DND-41 (cell line): ENCODE data around the gene ARHGAP18.

Source experiments
- ATAC-seq: fragments of 200-7000 bp; cut with Tn5 transposase; 3 replicates; pipeline ENCODE4 v1.9.1; 2021; ENCODE audit warnings: low read depth; ENCODE audit not compliant: insufficient read depth
- DNase-seq: peaks from one replicate; pipeline ENCODE4 v3.0.0-alpha.2; 2020
- H2AFZ ChIP-seq: 2 replicates; pipeline ENCODE4 v1.6.0; 2012; ENCODE audit warnings: low read depth, low read length
- H3K27ac ChIP-seq: 2 replicates; pipeline ENCODE4 v1.5.1; 2012; ENCODE audit warnings: low read length, inconsistent platforms
- H3K27me3 ChIP-seq: fragments of 200-600 bp; sonication (generic); 2 replicates; pipeline ENCODE4 v1.6.0; 2012; ENCODE audit warnings: low read length, mild to moderate bottlenecking, inconsistent platforms; ENCODE audit not compliant: insufficient read depth, poor library complexity
- H3K36me3 ChIP-seq: 2 replicates; pipeline ENCODE4 v1.5.1; 2012; ENCODE audit warnings: low read length, inconsistent platforms; ENCODE audit not compliant: insufficient read depth
- H3K4me1 ChIP-seq: 2 replicates; pipeline ENCODE4 v1.5.1; 2012; ENCODE audit warnings: mild to moderate bottlenecking, low read length; ENCODE audit not compliant: insufficient read depth
- H3K4me2 ChIP-seq: 2 replicates; pipeline ENCODE4 v1.6.0; 2012; ENCODE audit warnings: mild to moderate bottlenecking, moderate library complexity, low read length, inconsistent platforms; ENCODE audit not compliant: insufficient read depth
- H3K4me3 ChIP-seq, 2 experiments: fragments of 200-600 bp in 1 of 2; shearing (Covaris generic) in 1 of 2; 2 replicates each; pipeline ENCODE4 v1.5.1; 2012 to 2016; ENCODE audit warnings: inconsistent platforms in 2 of 2, low read length in 2 of 2, mild to moderate bottlenecking in 2 of 2, low read depth in 1 of 2, moderate library complexity in 1 of 2
- H3K79me2 ChIP-seq: 2 replicates; pipeline ENCODE4 v1.6.0; 2012; ENCODE audit warnings: low read length, inconsistent platforms; ENCODE audit not compliant: insufficient read depth
- H3K9ac ChIP-seq: 2 replicates; pipeline ENCODE4 v1.6.0; 2012; ENCODE audit warnings: low read depth, mild to moderate bottlenecking, inconsistent platforms, low read length, moderate library complexity
- H3K9me3 ChIP-seq: 2 replicates; pipeline ENCODE4 v1.5.1; 2012; ENCODE audit warnings: low read length, moderate library complexity, mild to moderate bottlenecking, inconsistent platforms; ENCODE audit not compliant: insufficient read depth, severe bottlenecking
- H4K20me1 ChIP-seq: 2 replicates; pipeline ENCODE4 v1.6.0; 2012; ENCODE audit warnings: low read length; ENCODE audit not compliant: insufficient read depth
- EZH2 ChIP-seq: IDR thresholded peaks from 3 replicates; pipeline ENCODE4 v1.6.1; 2012; ENCODE audit warnings: borderline replicate concordance, low read depth, mild to moderate bottlenecking, moderate library complexity, low read length, inconsistent platforms; ENCODE audit not compliant: severe bottlenecking
- TF ChIP-seq, protein P1 (sequence below): IDR thresholded peaks from 2 replicates; pipeline ENCODE4 v1.5.1; 2012; ENCODE audit warnings: borderline replicate concordance, low read length, moderate library complexity, mild to moderate bottlenecking; ENCODE audit not compliant: poor library complexity, severe bottlenecking; ENCODE audit errors: extremely low read depth

Gene ARHGAP18

DNA sequence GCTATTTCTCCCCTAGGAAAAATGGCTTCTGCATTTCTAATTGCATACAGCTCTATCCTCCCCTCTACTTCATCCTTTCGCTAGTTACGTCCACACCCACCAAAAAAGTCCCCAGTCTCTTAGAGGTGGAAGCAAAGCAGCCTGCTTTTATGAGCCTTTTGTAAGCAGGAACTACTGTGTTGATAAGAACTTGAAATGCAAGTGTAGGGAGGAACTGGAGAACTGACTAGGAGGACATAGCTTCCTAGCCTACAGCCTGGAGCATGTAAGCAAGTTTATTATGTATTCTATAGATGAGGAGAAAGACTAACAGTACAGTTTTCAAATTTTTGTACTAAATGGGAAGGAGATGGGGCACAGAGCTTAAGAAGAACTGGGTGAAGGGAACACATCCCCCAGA, 10.3 kb downstream of the ARHGAP18 start:
- Histone ChIP-seq H3K4me3 (no peak overlapping the region), H3K79me2 (no peaks in the 10 kb centered on the region), H3K27me3 (no peaks in the 10 kb centered on the region), H4K20me1 (no peaks in the 10 kb centered on the region), H3K4me1 (peaks cover 14% of the 10 kb centered on the region), H3K36me3 (no peaks in the 10 kb centered on the region), H3K27ac (no peak overlapping the region), H2AFZ (no peak overlapping the region), H3K9ac (no peak overlapping the region), H3K4me2 (no peak overlapping the region), H3K9me3 (no peaks in the 10 kb centered on the region)
- ATAC-seq = no peak
- TF ChIP-seq EZH2 = no peak
- TF ChIP-seq, protein P1, sequence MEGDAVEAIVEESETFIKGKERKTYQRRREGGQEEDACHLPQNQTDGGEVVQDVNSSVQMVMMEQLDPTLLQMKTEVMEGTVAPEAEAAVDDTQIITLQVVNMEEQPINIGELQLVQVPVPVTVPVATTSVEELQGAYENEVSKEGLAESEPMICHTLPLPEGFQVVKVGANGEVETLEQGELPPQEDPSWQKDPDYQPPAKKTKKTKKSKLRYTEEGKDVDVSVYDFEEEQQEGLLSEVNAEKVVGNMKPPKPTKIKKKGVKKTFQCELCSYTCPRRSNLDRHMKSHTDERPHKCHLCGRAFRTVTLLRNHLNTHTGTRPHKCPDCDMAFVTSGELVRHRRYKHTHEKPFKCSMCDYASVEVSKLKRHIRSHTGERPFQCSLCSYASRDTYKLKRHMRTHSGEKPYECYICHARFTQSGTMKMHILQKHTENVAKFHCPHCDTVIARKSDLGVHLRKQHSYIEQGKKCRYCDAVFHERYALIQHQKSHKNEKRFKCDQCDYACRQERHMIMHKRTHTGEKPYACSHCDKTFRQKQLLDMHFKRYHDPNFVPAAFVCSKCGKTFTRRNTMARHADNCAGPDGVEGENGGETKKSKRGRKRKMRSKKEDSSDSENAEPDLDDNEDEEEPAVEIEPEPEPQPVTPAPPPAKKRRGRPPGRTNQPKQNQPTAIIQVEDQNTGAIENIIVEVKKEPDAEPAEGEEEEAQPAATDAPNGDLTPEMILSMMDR = no peak
- DNase-seq = no peak

DNA sequence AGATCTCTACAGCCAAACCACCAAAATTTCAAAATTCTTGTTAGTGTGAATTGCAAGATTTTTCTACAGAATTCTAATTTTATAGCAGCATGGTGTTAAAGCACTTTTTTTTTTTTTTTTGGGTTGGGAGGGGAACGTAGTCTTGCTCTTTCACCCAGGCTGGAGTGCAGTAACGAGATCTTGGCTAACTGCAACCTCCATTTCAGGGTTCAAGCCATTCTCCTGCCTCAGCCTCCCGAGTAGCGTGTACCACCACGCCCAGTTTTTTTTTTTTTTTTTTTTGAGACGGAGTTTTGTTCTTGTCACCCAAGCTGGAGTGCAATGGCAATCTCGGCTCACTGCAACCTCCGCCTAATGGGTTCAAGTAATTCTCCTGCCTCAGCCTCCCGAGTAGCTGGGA, 11.5 kb downstream of the ARHGAP18 start:
- Histone ChIP-seq H3K27ac (no peak overlapping the region), H3K4me1 (peaks cover 14% of the 10 kb centered on the region), H4K20me1 (no peaks in the 10 kb centered on the region), H3K36me3 (no peaks in the 10 kb centered on the region), H3K4me3 (no peak overlapping the region), H3K9ac (no peak overlapping the region), H2AFZ (no peak overlapping the region), H3K9me3 (no peaks in the 10 kb centered on the region), H3K4me2 (no peak overlapping the region), H3K27me3 (no peaks in the 10 kb centered on the region), H3K79me2 (no peaks in the 10 kb centered on the region)
- TF ChIP-seq, protein P1 = no peak
- no peak for TF ChIP-seq EZH2
- DNase-seq = no peak
- no peak for ATAC-seq

DNA sequence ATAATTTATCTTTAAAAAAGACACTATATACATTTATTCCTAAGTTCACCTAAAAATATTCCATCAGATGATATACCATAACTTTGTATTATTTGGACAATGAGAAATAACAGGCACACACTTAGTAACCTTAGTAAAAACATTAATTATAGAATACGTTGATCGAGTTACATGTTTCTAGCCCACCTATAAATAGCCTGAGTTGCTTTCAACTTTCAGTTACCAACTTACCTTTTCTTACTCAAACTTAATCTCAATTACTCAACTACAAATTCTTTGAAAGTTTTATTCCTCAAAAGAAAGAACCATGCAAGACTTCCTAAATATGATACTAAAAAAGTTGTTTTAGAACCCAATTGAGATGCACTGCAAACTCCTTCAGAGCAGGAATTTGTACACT, 12.2 kb downstream of the ARHGAP18 start:
- Histone ChIP-seq H3K9me3 (no peaks in the 10 kb centered on the region), H3K79me2 (no peaks in the 10 kb centered on the region), H3K4me2 (no peak overlapping the region), H3K4me3 (no peak overlapping the region), H4K20me1 (no peaks in the 10 kb centered on the region), H3K36me3 (no peaks in the 10 kb centered on the region), H3K4me1 (peaks cover 14% of the 10 kb centered on the region), H3K27me3 (no peaks in the 10 kb centered on the region), H3K27ac (no peak overlapping the region), H3K9ac (no peak overlapping the region), H2AFZ (no peak overlapping the region)
- no peak for DNase-seq
- TF ChIP-seq EZH2 = no peak
- TF ChIP-seq, protein P1 = no peak
- ATAC-seq = no peak

DNA sequence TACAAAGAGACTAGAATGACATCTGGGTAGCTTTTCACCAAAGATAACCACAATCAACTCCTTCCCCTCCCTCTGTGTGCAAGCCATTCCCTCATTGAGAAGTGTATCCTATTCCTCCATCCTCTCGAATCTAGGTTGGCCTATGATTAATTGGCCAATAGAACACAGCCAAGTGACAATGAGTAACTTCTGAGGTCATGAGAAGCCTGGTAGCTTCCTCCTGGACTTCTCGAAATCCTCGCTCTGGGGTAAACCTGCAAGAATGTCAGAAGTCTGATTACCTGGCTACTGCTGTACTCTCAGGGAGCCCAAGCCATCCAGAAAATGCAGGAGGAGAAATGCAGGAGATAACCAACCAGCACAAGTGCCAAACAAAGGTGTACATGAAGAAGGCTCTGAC, 13.1 kb downstream of the ARHGAP18 start:
- Histone ChIP-seq H3K27me3 (no peaks in the 10 kb centered on the region), H3K4me2 (no peak overlapping the region), H3K4me3 (no peak overlapping the region), H3K4me1 (peaks cover 14% of the 10 kb centered on the region), H3K9ac (no peak overlapping the region), H3K9me3 (no peaks in the 10 kb centered on the region), H2AFZ (no peak overlapping the region; the same call in 1 of the 2 replicates), H3K36me3 (no peaks in the 10 kb centered on the region), H4K20me1 (no peaks in the 10 kb centered on the region), H3K27ac (no peak overlapping the region), H3K79me2 (no peaks in the 10 kb centered on the region)
- no peak for ATAC-seq
- no peak for DNase-seq
- TF ChIP-seq EZH2 = no peak
- TF ChIP-seq, protein P1 = no peak
